Thymus (tissue), 11 donors: ENCODE results near the gene SVEP1. TPM values are rescaled to one million over a fixed set of nuclear protein-coding genes. Genes with fewer than 3 reads are reported as not detected.
"Not testable (repeated sequence)": the region's sequence is repeated elsewhere in the genome, so short reads cannot be mapped to it uniquely, and the experiment has no call there.

Source experiments
- DNase-seq, 9 donors: peaks; one replicate each; pipeline ENCODE4 v3.0.0-alpha.2; 2013; ENCODE audit warnings: low spot score in 9 of 9, low read depth in 6 of 9, missing footprints in 1 of 9
- H3K27ac ChIP-seq, 2 donors: one replicate each; pipeline ENCODE4 v1.5.1; 2013; ENCODE audit warnings: control low read depth in 1 of 2, low read depth in 1 of 2, low read length in 1 of 2, mild to moderate bottlenecking in 1 of 2, moderate library complexity in 1 of 2
- H3K27me3 ChIP-seq, 2 donors: one replicate each; pipeline ENCODE4 v1.5.1; 2013; ENCODE audit warnings: low read length in 1 of 2; ENCODE audit not compliant: control insufficient read depth in 2 of 2, insufficient read depth in 1 of 2
- H3K36me3 ChIP-seq, 2 donors: one replicate each; pipeline ENCODE4 v1.5.1; 2013; ENCODE audit warnings: low read length in 1 of 2, mild to moderate bottlenecking in 1 of 2, moderate library complexity in 1 of 2; ENCODE audit not compliant: control insufficient read depth in 2 of 2, insufficient read depth in 2 of 2
- H3K4me1 ChIP-seq, 2 donors: one replicate each; pipeline ENCODE4 v1.5.1; 2013; ENCODE audit warnings: low read length in 2 of 2; ENCODE audit not compliant: control insufficient read depth in 2 of 2, insufficient read depth in 2 of 2
- H3K4me3 ChIP-seq, 2 donors: one replicate each; pipeline ENCODE4 v1.5.1; 2013; ENCODE audit warnings: low read length in 2 of 2, control low read depth in 1 of 2, mild to moderate bottlenecking in 1 of 2
- H3K9me3 ChIP-seq, 2 donors: one replicate each; pipeline ENCODE4 v1.5.1; 2013; ENCODE audit warnings: low read length in 1 of 2, mild to moderate bottlenecking in 1 of 2; ENCODE audit not compliant: control insufficient read depth in 2 of 2, insufficient read depth in 1 of 2
- WGBS: extraction: QIAGEN DNeasy Blood & Tissue Kit; methylation state at CpG from one replicate; pipeline ENCODE4 v1.1.7; 2013; 5-methylcytosine and 5-hydroxymethylcytosine counted together
- polyA plus RNA-seq: library from polyadenylated mRNA; stranded (reverse); fragments of 200-250 nt; gene quantifications from one replicate; pipeline ENCODE4 v1.2.3, GENCODE V29; 2013
- total RNA-seq: library from RNA; stranded (reverse); fragments of 120-200 nt; gene quantifications from one replicate; pipeline ENCODE4 v1.2.4, GENCODE V29; 2013
- donor health status: healthy.

Gene SVEP1
- total and polyA plus RNA-seq, 2 donors = 0.52 to 1.2 TPM

DNA sequence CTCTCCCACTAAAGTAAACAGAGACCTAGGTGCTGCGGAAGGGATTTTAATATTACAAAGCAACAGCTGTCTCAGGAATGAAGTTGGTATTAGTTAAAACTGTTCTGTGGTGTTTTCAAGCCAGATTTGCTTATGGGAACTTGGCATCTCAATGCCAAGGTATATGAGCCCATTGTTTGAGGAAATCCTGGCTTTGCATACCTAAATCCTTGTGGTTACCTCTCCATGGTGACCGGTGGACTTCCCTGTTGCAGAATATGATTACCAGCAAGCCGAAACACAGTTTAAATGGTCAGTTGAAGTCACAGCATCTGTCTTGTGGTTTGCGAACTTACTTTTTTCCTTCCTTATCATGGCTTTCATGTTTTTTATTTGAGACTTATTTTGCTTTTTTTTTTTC, 179.6 kb downstream of the SVEP1 start:
- WGBS = 27% methylated on average over 4 of the region's 4 CpGs
- Histone ChIP-seq H3K27me3 (no peaks in the 10 kb centered on the region), H3K27ac (no peak overlapping the region), H3K36me3 (no peaks in the 10 kb centered on the region), H3K4me1 (no peaks in the 10 kb centered on the region), H3K4me3 (no peak overlapping the region), H3K9me3 (no peaks in the 10 kb centered on the region)
- DNase-seq = no peak

DNA sequence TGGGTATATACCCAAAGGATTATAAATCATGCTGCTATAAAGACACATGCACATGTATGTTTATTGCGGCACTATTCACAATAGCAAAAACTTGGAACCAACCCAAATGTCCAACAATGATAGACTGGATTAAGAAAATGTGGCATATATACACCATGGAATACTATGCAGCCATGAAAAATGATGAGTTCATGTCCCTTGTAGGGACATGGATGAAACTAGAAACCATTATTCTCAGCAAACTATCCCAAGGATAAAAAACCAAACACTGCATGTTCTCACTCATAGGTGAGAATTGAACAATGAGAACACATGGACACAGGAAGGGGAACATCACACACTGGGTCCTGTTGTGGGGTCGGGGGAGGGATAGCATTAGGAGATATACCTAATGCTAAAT, 180.5 kb downstream of the SVEP1 start:
- H3K4me3 ChIP-seq, H3K9me3 ChIP-seq, H3K36me3 ChIP-seq, H3K4me1 ChIP-seq, H3K27me3 ChIP-seq, H3K27ac ChIP-seq, DNase-seq: not testable (repeated sequence)
- 98% methylated on average over 1 of the region's 2 CpGs for WGBS

DNA sequence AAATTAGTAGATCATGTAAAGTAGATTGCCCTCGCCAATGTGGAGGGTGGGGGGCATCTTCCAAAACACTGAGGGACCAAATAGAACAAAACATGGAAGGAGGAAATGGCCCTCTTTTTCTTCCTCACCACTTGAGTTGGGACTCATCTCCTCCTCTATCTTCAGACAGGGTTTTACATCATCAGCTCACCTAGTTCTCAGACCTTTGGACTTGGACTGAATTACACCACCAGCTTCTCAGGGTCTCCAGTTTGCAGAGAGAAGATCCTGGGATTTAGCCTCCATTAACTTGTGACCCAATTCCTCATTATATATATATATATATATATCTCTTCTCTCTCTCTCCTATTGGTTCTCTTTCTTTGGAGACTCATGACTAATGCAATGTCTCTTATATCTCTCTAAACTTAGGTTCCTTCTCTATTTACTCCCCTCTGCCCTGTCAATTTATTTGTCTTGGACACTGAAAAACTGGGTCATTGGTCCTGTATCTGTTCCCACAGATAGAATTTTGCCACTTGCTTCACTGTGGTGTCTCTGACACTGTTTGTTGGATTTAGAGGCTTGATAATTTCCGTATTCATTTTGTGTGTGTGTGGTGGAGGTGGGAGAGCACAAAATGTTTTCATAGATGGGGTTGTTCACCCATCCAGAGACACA, 187.6 kb downstream of the SVEP1 start:
- Histone ChIP-seq H3K4me1 (no peaks in the 10 kb centered on the region), H3K27ac (no peak overlapping the region), H3K27me3 (no peaks in the 10 kb centered on the region), H3K9me3 (no peaks in the 10 kb centered on the region), H3K36me3 (no peaks in the 10 kb centered on the region), H3K4me3 (no peak overlapping the region)
- DNase-seq = no peak
- WGBS = 47% methylated on average over 2 of the region's 2 CpGs

DNA sequence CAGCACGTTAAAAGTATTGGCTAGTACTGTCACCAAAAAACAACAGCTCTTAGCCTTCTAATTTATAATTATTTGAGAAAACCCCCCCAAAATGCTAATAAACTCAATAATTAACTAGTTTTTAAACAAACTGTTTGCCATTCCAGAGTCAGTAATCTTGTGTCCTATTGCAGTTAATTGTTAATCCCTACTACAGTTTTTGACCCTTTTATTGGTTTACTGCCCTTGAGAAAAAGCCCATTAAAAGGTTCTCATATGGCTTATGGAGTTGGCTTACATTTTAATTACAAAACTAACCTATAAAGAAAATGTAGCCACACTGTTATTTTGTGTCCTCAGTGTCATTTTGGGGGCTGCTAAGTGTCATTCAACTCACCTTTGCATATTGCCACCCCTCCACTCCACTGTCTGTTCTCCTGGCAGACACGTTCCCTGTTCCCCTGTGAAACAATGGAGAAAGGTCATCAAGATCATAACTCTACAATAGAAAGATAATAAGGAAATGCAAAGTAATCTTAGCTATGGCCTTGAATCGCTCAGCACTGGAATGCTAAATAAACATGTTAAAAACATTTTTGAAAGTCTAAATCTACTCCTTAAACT, 190.3 kb downstream of the SVEP1 start:
- no peak for DNase-seq
- WGBS = 96% methylated on average over 3 of the region's 3 CpGs
- H3K27me3 ChIP-seq = no peaks in the 10 kb centered on the region
- H3K36me3 ChIP-seq = no peaks in the 10 kb centered on the region
- H3K9me3 ChIP-seq = no peaks in the 10 kb centered on the region
- H3K27ac ChIP-seq = no peak overlapping the region
- H3K4me1 ChIP-seq = no peaks in the 10 kb centered on the region
- H3K4me3 ChIP-seq = no peak overlapping the region

DNA sequence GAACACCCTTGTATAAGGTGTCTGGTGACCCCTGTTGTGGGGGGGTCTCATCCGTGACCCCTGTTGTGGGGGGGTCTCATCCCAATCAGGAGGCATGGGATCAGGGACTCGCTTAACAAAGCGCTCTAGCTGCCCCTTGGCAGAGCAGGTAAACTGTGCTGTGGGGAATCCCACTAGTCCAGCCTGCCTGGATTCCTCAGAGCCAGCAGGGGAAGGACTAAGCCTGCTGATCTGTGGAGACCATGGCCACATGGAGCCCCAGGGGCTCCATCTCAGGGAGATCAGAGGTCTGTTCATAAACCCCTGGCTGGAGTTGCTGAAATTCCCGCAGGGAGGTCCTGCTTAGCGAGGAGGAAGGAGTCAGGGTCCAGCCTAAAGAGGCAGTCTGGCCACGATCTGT, 196.1 kb downstream of the SVEP1 start:
- 96% methylated on average over 6 of the region's 6 CpGs for WGBS
- no peaks in the 10 kb centered on the region for H3K27me3 ChIP-seq
- H3K4me1 ChIP-seq = no peaks in the 10 kb centered on the region
- DNase-seq = no peak
- H3K36me3 ChIP-seq = no peaks in the 10 kb centered on the region
- peaks cover 0 to 5% of the 10 kb centered on the region in 2 donors for H3K9me3 ChIP-seq
- H3K4me3 ChIP-seq = no peak overlapping the region
- no peak overlapping the region for H3K27ac ChIP-seq

DNA sequence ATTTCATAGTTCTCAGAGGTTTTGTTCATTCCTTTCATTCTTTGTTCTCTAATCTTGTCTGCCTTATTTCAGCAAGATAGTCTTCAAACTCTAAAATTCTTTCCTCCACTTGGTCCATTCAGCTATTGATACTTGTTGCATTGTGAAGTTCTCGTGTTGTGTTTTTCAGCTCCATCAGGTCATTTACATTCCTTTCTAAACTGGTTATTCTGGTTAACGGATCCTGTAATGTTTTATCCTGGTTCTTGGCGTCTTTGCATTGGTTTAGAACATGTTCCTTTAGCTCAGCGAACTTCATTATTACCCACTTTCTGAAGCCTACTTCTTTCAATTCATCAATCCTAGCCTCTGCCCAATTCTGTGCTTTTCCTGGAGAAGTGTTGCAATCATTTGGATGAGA, 196.8 kb downstream of the SVEP1 start:
- H3K36me3 ChIP-seq = no peaks in the 10 kb centered on the region
- DNase-seq = no peak
- 96% methylated on average over 4 of the region's 4 CpGs for WGBS
- peaks cover 0 to 5% of the 10 kb centered on the region in 2 donors for H3K9me3 ChIP-seq
- H3K4me3 ChIP-seq = no peak overlapping the region
- no peaks in the 10 kb centered on the region for H3K27me3 ChIP-seq
- H3K27ac ChIP-seq = no peak overlapping the region
- no peaks in the 10 kb centered on the region for H3K4me1 ChIP-seq

DNA sequence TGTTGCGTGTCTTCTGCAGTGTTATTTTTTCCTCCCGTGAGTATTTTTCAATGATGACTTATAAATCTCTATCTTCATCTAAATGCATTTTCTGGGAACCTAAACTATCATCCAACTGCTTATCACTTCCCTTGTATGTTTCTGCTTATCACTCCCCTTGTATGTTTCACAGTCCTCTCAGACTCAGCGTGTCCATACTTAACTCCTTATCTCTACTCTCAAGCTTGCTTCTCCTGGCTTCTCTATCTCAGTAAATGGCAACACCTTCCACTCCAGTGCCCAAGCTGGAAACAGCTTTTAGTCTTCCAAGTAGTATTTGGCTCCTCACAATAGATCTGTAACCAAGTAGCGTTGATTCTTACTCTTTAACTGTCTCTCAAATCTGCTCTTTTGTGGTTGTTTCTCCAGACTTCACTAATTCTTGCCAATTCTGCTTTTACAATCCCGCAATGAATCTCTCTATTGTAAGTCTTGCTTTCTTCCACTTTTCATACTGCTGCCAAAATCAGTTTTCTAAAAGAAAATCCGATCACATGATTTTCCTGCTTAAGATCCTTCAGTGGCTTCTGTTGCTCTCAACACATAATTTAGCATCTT, 208.0 kb downstream of the SVEP1 start:
- no peak for DNase-seq
- no peaks in the 10 kb centered on the region for H3K27me3 ChIP-seq
- 92% methylated on average over 6 of the region's 6 CpGs for WGBS
- H3K27ac ChIP-seq = no peak overlapping the region
- no peaks in the 10 kb centered on the region for H3K4me1 ChIP-seq
- no peaks in the 10 kb centered on the region for H3K36me3 ChIP-seq
- H3K4me3 ChIP-seq = no peak overlapping the region
- H3K9me3 ChIP-seq = no peaks in the 10 kb centered on the region

DNA sequence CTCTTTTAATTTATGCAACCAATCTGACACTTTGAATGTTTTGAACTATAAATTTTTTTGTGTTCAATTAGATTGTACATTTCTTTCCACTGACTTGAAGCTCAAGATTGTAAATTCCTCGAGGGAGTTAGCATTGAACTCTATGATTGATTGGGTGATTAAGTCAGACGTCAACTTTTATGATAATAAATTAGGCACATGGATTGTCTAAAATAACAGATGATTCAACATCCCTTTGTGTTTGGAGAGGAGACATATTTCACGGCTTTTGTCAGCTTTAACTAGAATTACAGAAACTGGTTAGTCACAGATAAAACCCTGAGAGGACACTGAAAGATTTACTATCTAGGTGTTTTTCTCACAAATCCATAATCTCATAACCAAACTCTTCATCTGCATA, 209.2 kb downstream of the SVEP1 start:
- no peak for DNase-seq
- Histone ChIP-seq H3K36me3 (no peaks in the 10 kb centered on the region), H3K27me3 (no peaks in the 10 kb centered on the region), H3K4me1 (no peaks in the 10 kb centered on the region), H3K4me3 (no peak overlapping the region), H3K27ac (no peak overlapping the region), H3K9me3 (no peaks in the 10 kb centered on the region)
- WGBS = 90% methylated on average over 3 of the region's 3 CpGs

DNA sequence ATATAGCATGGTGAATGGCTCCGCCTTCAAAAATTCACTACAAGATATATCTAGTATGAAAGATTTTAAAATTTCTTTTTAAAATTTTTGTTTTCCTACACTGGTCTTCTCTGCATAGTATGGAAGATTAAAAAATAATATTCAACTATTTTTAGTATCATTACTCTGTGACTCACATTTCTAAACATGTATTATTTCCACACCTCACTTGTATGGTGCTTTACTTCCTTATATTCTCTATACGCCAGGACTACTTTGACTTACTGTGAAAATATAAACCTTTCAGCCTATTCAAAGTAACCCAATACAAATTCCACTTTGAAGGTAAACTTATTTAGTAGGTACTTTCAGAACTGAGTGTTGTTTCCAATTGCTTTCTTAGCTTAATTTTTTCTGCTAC, 215.1 kb downstream of the SVEP1 start:
- Histone ChIP-seq H3K4me3 (no peak overlapping the region), H3K36me3 (no peaks in the 10 kb centered on the region), H3K9me3 (no peaks in the 10 kb centered on the region), H3K27me3 (no peaks in the 10 kb centered on the region), H3K27ac (no peak overlapping the region), H3K4me1 (no peaks in the 10 kb centered on the region)
- no peak for DNase-seq
- 97% methylated on average over 2 of the region's 2 CpGs for WGBS
